HepG2 (cell line): Measurements from ENCODE around the gene LIF. TPM values are rescaled to one million over a fixed set of nuclear protein-coding genes. Genes with fewer than 3 reads are reported as not detected.

Experiments
- ATAC-seq: fragments of 200-7000 bp; cut with Tn5 transposase; 3 replicates; pipeline ENCODE4 v1.9.1; 2020; ENCODE audit warnings: mild to moderate bottlenecking, moderate library complexity
- BruUV-seq: library from RNA; stranded (reverse); fragments of 400-500 nt; replicated peaks from 2 replicates; lab custom pipeline; 2021; lab: Mats Ljungman, UMichigan
- CTCF ChIA-PET: fragments of 300-600 bp; formaldehyde crosslinking; extraction: SDS; loops from one replicate; lab custom pipeline; 2021; ENCODE audit warnings: low total read pairs, inconsistent platforms, low intra/inter-chr PET ratio; lab: Yijun Ruan, JAX
- POLR2A ChIA-PET: fragments of 350-600 bp; sonication (Branson Sonifier 250); formaldehyde crosslinking; loops from one replicate; lab custom pipeline; 2020; ENCODE audit warnings: antibody characterized with exemption, inconsistent platforms; lab: Yijun Ruan, JAX
- DNase-seq: peaks from one replicate; pipeline ENCODE4 v3.0.0-alpha.2; 2015; ENCODE audit warnings: low spot score
- FAIRE-seq: peaks from 3 replicates; lab custom pipeline; 2011; peaks lifted over from hg19 to GRCh38; lab: Jason Lieb, UNC
- H2AFZ ChIP-seq: one replicate; pipeline ENCODE4 v1.6.1; 2011; ENCODE audit warnings: low read length, inconsistent platforms
- H3K27ac ChIP-seq: fragments of 300-600 bp; 3 replicates; pipeline ENCODE4 v1.8.0; 2011; ENCODE audit warnings: mixed run types, mild to moderate bottlenecking, mixed read lengths, low read length, inconsistent platforms; ENCODE audit not compliant: insufficient read depth; ENCODE audit errors: extremely low read length
- H3K27me3 ChIP-seq, 2 experiments: fragments of 200-600 bp in 1 of 2; 2 replicates in 1 of 2; 3 replicates in 1 of 2; pipeline versions ENCODE4 v1.6.0 to v1.8.0; 2011; ENCODE audit warnings: low read length in 2 of 2, mild to moderate bottlenecking in 2 of 2, moderate library complexity in 2 of 2, inconsistent platforms in 1 of 2; ENCODE audit not compliant: insufficient read depth in 2 of 2, control insufficient read depth in 1 of 2
- H3K36me3 ChIP-seq, 2 experiments: fragments of 200-600 bp in 1 of 2; replicated peaks in 1 of 2; 2 replicates in 1 of 2; 3 replicates in 1 of 2; pipeline versions ENCODE4 v1.5.1 to v1.8.0; 2011; ENCODE audit warnings: low read length in 2 of 2, inconsistent platforms in 1 of 2; ENCODE audit not compliant: insufficient read depth in 2 of 2, control insufficient read depth in 1 of 2
- H3K4me1 ChIP-seq: 2 replicates; pipeline ENCODE4 v1.5.1; 2012; ENCODE audit warnings: low read length, inconsistent platforms; ENCODE audit not compliant: insufficient read depth
- H3K4me2 ChIP-seq: 2 replicates; pipeline ENCODE4 v1.6.0; 2011; ENCODE audit warnings: low read depth, low read length, inconsistent platforms
- H3K4me3 ChIP-seq, 3 experiments: fragments of 200-600 bp in 1 of 3; sonication (generic), shearing (Covaris generic) in 1 of 3; replicated peaks in 1 of 3; 2 replicates each; pipeline ENCODE4 v1.5.1; 2011 to 2016; ENCODE audit warnings: low read length in 3 of 3, inconsistent platforms in 2 of 3, low read depth in 2 of 3, mild to moderate bottlenecking in 2 of 3, control low read depth in 1 of 3, mixed read lengths in 1 of 3; ENCODE audit not compliant: insufficient read depth in 1 of 3
- H3K79me2 ChIP-seq: one replicate; pipeline ENCODE4 v1.6.1; 2011; ENCODE audit warnings: low read length, inconsistent platforms; ENCODE audit not compliant: insufficient read depth
- H3K9ac ChIP-seq: 2 replicates; pipeline ENCODE4 v1.6.0; 2011; ENCODE audit warnings: mild to moderate bottlenecking, low read depth, low read length, inconsistent platforms; ENCODE audit not compliant: insufficient read depth
- H3K9me3 ChIP-seq: 2 replicates; pipeline ENCODE4 v1.5.1; 2012; ENCODE audit warnings: mild to moderate bottlenecking, low read length
- H4K20me1 ChIP-seq: 2 replicates; pipeline ENCODE4 v1.6.0; 2011; ENCODE audit warnings: inconsistent platforms, mild to moderate bottlenecking, low read length, moderate library complexity; ENCODE audit not compliant: insufficient read depth
- BRCA1 ChIP-seq: sonication (generic); formaldehyde crosslinking; IDR thresholded peaks from 2 replicates; pipeline ENCODE4 v1.4.0; 2020; ENCODE audit warnings: missing genetic modification reagents
- CEBPB ChIP-seq: IDR thresholded peaks from 2 replicates; pipeline ENCODE4 v1.6.1; 2011; ENCODE audit warnings: low read depth, low read length, improper control_type of control experiment, borderline replicate concordance
- ELF1 ChIP-seq: sonication (generic); formaldehyde crosslinking; IDR thresholded peaks from 2 replicates; pipeline ENCODE4 v1.4.0; 2020; ENCODE audit warnings: missing genetic modification reagents
- GABPB1 ChIP-seq: IDR thresholded peaks from 2 replicates; pipeline ENCODE4 v1.6.1; 2016; ENCODE audit warnings: mild to moderate bottlenecking, missing genetic modification reagents, moderate library complexity, missing compliant biosample characterization
- GATAD2A ChIP-seq: IDR thresholded peaks from 2 replicates; pipeline ENCODE4 v1.6.1; 2016
- HNF4G ChIP-seq, 2 experiments: sonication (generic) in 1 of 2; formaldehyde crosslinking in 1 of 2; IDR thresholded peaks; 2 replicates each; pipeline versions ENCODE4 v1.4.0 to v1.6.1; 2011 to 2020; ENCODE audit warnings: borderline replicate concordance in 2 of 2, low read depth in 2 of 2, mild to moderate bottlenecking in 2 of 2, low read length in 1 of 2, missing genetic modification reagents in 1 of 2, moderate library complexity in 1 of 2
- HOXA5 ChIP-seq: sonication (generic); formaldehyde crosslinking; IDR thresholded peaks from 2 replicates; pipeline ENCODE4 v1.4.0; 2020; ENCODE audit warnings: missing genetic modification reagents
- NR2F2 ChIP-seq: IDR thresholded peaks from 2 replicates; pipeline ENCODE4 v1.6.1; 2012; ENCODE audit warnings: low read depth, inconsistent platforms, borderline replicate concordance
- PAXIP1 ChIP-seq: sonication (generic); formaldehyde crosslinking; conservative IDR thresholded peaks from 2 replicates; pipeline ENCODE4 v1.4.0; 2020; ENCODE audit warnings: mild to moderate bottlenecking, missing genetic modification reagents, moderate library complexity
- RARA ChIP-seq: IDR thresholded peaks from 2 replicates; pipeline ENCODE4 v1.6.1; 2016; ENCODE audit warnings: missing genetic modification reagents, missing compliant biosample characterization
- SALL1 ChIP-seq: sonication (generic); formaldehyde crosslinking; IDR thresholded peaks from 2 replicates; pipeline ENCODE4 v1.8.0; 2022; ENCODE audit warnings: mild to moderate bottlenecking, missing genetic modification reagents
- ZBED4 ChIP-seq: sonication (generic); formaldehyde crosslinking; IDR thresholded peaks from 2 replicates; pipeline ENCODE4 v1.4.0; 2020; ENCODE audit warnings: missing genetic modification reagents, borderline replicate concordance
- ZNF331 ChIP-seq: sonication (generic); formaldehyde crosslinking; IDR thresholded peaks from 2 replicates; pipeline ENCODE4 v1.4.0; 2020; ENCODE audit warnings: missing genetic modification reagents
- ZNF496 ChIP-seq: sonication (generic); formaldehyde crosslinking; IDR thresholded peaks from 2 replicates; pipeline ENCODE4 v1.8.1; 2023; ENCODE audit warnings: mild to moderate bottlenecking, moderate library complexity, missing genetic modification reagents; ENCODE audit not compliant: insufficient replicate concordance
- ZNF709 ChIP-seq: sonication (generic); formaldehyde crosslinking; IDR thresholded peaks from 2 replicates; pipeline ENCODE4 v1.5.0; 2020; ENCODE audit warnings: mild to moderate bottlenecking, missing genetic modification reagents
- WGBS: methylation state at CpG from one replicate; pipeline ENCODE4 v1.1.6; 2017; ENCODE audit warnings: low lambda C conversion rate; 5-methylcytosine and 5-hydroxymethylcytosine counted together
- in situ Hi-C: cut with HindIII; loops from 2 replicates; pipeline ENCODE4 v1.10.0; 2017; ENCODE audit warnings: low pct_unique_long_range_greater_than_20kb; ENCODE audit not compliant: extremely low pct_ligation_motif_present
- intact Hi-C: fragments of 100-400 bp; cut with micrococcal nuclease; formaldehyde crosslinking; loops from one replicate; pipeline ENCODE4 v1.10.0; 2022; ENCODE audit not compliant: unreplicated experiment
- polyA plus RNA-seq, 8 experiments: library from polyadenylated mRNA; depleted of rRNA in 3 of 8; stranded (reverse) in 7 of 8; unstranded in 1 of 8; fragments of >200 nt; fragmentation: Illumina TruSeq in 4 of 8; extraction: Trizol in 4 of 8; gene quantifications; 2 replicates each; pipeline versions ENCODE4 v1.2.1 to v1.2.3, GENCODE V29; 2011 to 2016; ENCODE audit warnings: low read depth in 4 of 8, missing spikeins in 1 of 8, mixed read lengths in 1 of 8; ENCODE audit not compliant: insufficient read depth in 1 of 8
- total RNA-seq, 5 experiments: library from RNA; depleted of rRNA; stranded (reverse); fragments of >200 nt; fragmentation: Illumina TruSeq; extraction: Trizol; gene quantifications; 2 replicates each; pipeline ENCODE4 v1.2.3, GENCODE V29; 2016; ENCODE audit warnings: low read depth in 1 of 5

The LIF gene
- total and polyA plus RNA-seq, 2 of the 13 experiments (the other 11 are each of a cell fraction or from before 2014, with no cell fraction given), result 3.6 to 8.5 TPM

GRCh38 chr22:30206944-30207343 is 39.6 kb downstream of the LIF start (continued):
- TF ChIP-seq ZBED4 (CRISPR knock-in tag) (no peak), GATAD2A (CRISPR knock-in tag) (peak; percentile 89), NR2F2 (no peak), ZNF709 (CRISPR knock-in tag) (no peak), ZNF496 (CRISPR knock-in tag) (no peak), ZNF331 (CRISPR knock-in tag) (peak; percentile 43; the same call in 1 of the 2 replicates), RARA (CRISPR knock-in tag) (peak; percentile 59; the same call in 1 of the 2 replicates), HOXA5 (CRISPR knock-in tag) (no peak)

DNA sequence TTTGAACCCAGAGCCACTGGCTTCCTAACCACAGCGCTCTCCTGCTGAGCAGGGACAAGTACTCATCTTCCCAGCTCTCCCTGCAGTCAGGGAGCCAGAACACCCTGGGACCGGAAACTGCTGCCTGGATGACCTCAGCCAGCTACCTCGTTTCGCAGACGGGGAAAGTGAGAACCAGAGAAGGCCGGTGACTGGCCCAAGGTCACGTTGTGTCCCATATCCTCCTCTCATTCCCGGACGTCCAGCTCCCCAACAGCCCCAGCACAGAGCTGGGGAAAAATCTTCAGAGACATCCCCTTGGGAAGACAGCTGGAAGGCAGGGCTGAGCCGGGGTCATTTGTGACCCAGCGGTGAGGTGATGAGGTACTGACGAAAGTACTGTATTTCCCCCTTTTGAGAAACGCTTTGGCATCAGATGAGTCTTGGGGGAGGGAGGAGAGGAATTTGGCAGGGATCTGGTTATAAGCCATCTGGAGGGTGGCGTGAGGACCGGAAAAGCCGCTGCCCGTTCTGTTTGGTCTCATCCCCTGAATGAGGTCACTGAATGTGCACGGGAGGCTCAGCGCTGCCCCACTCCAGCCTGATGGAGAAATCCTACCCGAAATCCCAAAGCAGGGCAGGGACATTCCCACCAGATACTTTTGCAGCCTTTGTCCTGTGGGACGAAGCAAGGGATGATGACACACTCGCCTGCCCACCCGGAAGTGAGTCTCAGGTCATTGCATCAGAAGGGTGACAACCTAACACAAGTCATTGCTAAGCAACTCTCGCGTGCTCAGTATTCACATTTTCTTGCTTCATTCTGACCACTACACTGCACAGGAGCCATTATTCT is 41.1 kb downstream of the LIF start:
- Histone ChIP-seq H3K36me3 (no peaks in the 10 kb centered on the region), H3K79me2 (no peaks in the 10 kb centered on the region), H3K27ac (no peak overlapping the region), H3K9me3 (no peaks in the 10 kb centered on the region), H3K27me3 (no peaks in the 10 kb centered on the region), H4K20me1 (no peaks in the 10 kb centered on the region), H2AFZ (no peak overlapping the region), H3K4me3 (no peak overlapping the region), H3K4me2 (no peak overlapping the region), H3K9ac (no peak overlapping the region), H3K4me1 (peaks cover 54% of the 10 kb centered on the region)
- POLR2A ChIA-PET, result interaction anchor here (0.6 to 1.5 kb wide), 2 partner anchors 10 to 184 kb away, joined by 3 to 4 read pairs; no protein-coding TSS in a partner anchor
- FAIRE-seq, result no peak
- in situ Hi-C loops, result no loop called here
- no TSS peak for BruUV-seq
- 87% methylated on average over 23 of the region's 25 CpGs for WGBS
- intact Hi-C loops, result no loop called here
- CTCF ChIA-PET, result no interaction called here
- ATAC-seq, result no peak
- peak; percentile 40 for DNase-seq
- TF ChIP-seq CEBPB (peak; percentile 87), PAXIP1 (CRISPR knock-in tag) (no peak), HNF4G (IDR thresholded peaks at IDR 0.05; ENCODE audit: borderline replicate concordance, low read depth, low read length) (no peak), HNF4G (CRISPR knock-in tag; IDR thresholded peaks at IDR 0.05; ENCODE audit: borderline replicate concordance, low read depth) (no peak), RARA (CRISPR knock-in tag) (no peak), ELF1 (CRISPR knock-in tag) (peak; percentile 59; the same call in 1 of the 2 replicates), BRCA1 (CRISPR knock-in tag) (no peak), SALL1 (CRISPR knock-in tag) (no peak), GABPB1 (CRISPR knock-in tag) (peak; percentile 46; the same call in 1 of the 2 replicates)
